ENCODE data around the gene ACTL10.

GRCh38 chr20:33624399-33624798, 42.3 kb upstream of the ACTL10 start:
- no peak for TF ChIP-seq CTCF (IDR thresholded peaks at IDR 0.05; ENCODE audit: insufficient read depth, low read depth, low read length)
- TF ChIP-seq EZH2 (IDR thresholded peaks at IDR 0.05; ENCODE audit: insufficient read depth, low read length), result no peak

Data from astrocyte (in vitro differentiated cells and primary cell).